NCI-H128 (cell line): ENCODE measurements around the gene BCAS4.
"Not testable (repeated sequence)": the region's sequence is repeated elsewhere in the genome, so short reads cannot be mapped to it uniquely, and the experiment has no call there.

Experiments used
- DNase-seq: peaks from one replicate; lab custom pipeline; 2025; ENCODE audit not compliant: unreplicated experiment; lab: John Stamatoyannopoulos, UW

BCAS4 gene

GRCh38 chr20:50769551-50770085 is 25.2 kb upstream of the BCAS4 start:
- not testable (repeated sequence) for DNase-seq

GRCh38 chr20:50771419-50772080 is 23.3 kb upstream of the BCAS4 start:
- DNase-seq, result not testable (repeated sequence)

- no peak for DNase-seq
These were observed 22.3 kb upstream of the BCAS4 start for GRCh38 chr20:50772420-50773185.

- no peak for DNase-seq
These were observed 20.3 kb upstream of the BCAS4 start for GRCh38 chr20:50774515-50774914.

GRCh38 chr20:50776122-50776817 is 18.6 kb upstream of the BCAS4 start:
- DNase-seq, result no peak

GRCh38 chr20:50777373-50777772 is 17.5 kb upstream of the BCAS4 start:
- DNase-seq, result no peak

GRCh38 chr20:50778994-50779393 is 15.9 kb upstream of the BCAS4 start:
- not testable (repeated sequence) for DNase-seq

GRCh38 chr20:50783390-50783789 is 11.5 kb upstream of the BCAS4 start:
- DNase-seq, result no peak

- DNase-seq, result no peak
These were observed 11.0 kb upstream of the BCAS4 start for GRCh38 chr20:50783903-50784302.

- no peak for DNase-seq
These were observed 10.4 kb upstream of the BCAS4 start for GRCh38 chr20:50784464-50784863.

- no peak for DNase-seq
These were observed 8.2 kb upstream of the BCAS4 start for GRCh38 chr20:50786703-50787102.

- DNase-seq, result no peak
These were observed 7.7 kb upstream of the BCAS4 start for GRCh38 chr20:50787181-50787580.

- DNase-seq, result no peak
These were observed 6.5 kb upstream of the BCAS4 start for GRCh38 chr20:50788045-50788991.

GRCh38 chr20:50789968-50790650 is 4.8 kb upstream of the BCAS4 start:
- no peak for DNase-seq

- peak; percentile 4 for DNase-seq
These were observed 4.1 kb upstream of the BCAS4 start for GRCh38 chr20:50790651-50791277.

GRCh38 chr20:50792708-50793574 is 1.9 kb upstream of the BCAS4 start:
- DNase-seq, result no peak

- DNase-seq, result not testable (repeated sequence)
These were observed 1.3 kb upstream of the BCAS4 start for GRCh38 chr20:50793575-50794016.

GRCh38 chr20:50794181-50794845 is 548 bp upstream of the BCAS4 start:
- DNase-seq, result no peak
